ENCODE data around the gene LARP4B. TPM values are rescaled to one million over a fixed set of nuclear protein-coding genes. Genes with fewer than 3 reads are reported as not detected.

Gene LARP4B
- total and polyA plus RNA-seq, 2 donors (not counting 3 experiments of a cell fraction or from before 2014, with no cell fraction given): 27.4 to 101 TPM

GRCh38 chr10:898141-898540 lies 33.4 kb downstream of the LARP4B start:
- Histone ChIP-seq H3K9me3 (replicated peaks; ENCODE audit: control insufficient read depth, insufficient read depth, low read length) (no peaks in the 10 kb centered on the region), H3K36me3 (ENCODE audit: control insufficient read depth in 2 of 2, extremely low read depth in 1 of 2, insufficient read depth in 2 of 2, low read length in 2 of 2) (peaks cover 0 to 5% of the 10 kb centered on the region in 2 experiments), H3K9ac (replicated peaks; ENCODE audit: extremely low read depth, insufficient read depth, low read length) (no peak overlapping the region), H3K27me3 (ENCODE audit: control insufficient read depth in 2 of 2, insufficient read depth in 2 of 2, low read length in 2 of 2) (no peaks in the 10 kb centered on the region), H3K79me2 (ENCODE audit: control insufficient read depth, insufficient read depth, low read length) (peaks cover 92% of the 10 kb centered on the region), H3K4me2 (ENCODE audit: insufficient read depth, low read length) (no peak overlapping the region), H3K4me3 (replicated peaks in 1 of 3; ENCODE audit: insufficient read depth in 1 of 3, low read depth in 1 of 3, low read length in 3 of 3) (no peak overlapping the region), H2AFZ (ENCODE audit: low read depth, low read length) (no peak overlapping the region), H3K9me1 (replicated peaks; ENCODE audit: control insufficient read depth, extremely low read depth, insufficient read depth, low read length) (no peaks in the 10 kb centered on the region), H4K20me1 (replicated peaks; ENCODE audit: control insufficient read depth, extremely low read depth, insufficient read depth, low read length) (peaks cover 9% of the 10 kb centered on the region), H3K27ac (ENCODE audit: insufficient read depth, low read depth, low read length) (no peak overlapping the region), H3K4me1 (ENCODE audit: control insufficient read depth, extremely low read depth, insufficient read depth, low read length) (peaks cover 2% of the 10 kb centered on the region)
- dilution Hi-C loops (cut with MboI; ENCODE audit: extremely low pct_ligation_motif_present, low sequenced_read_pairs): no loop called here
- POLR2A ChIA-PET: no interaction called here
- intact Hi-C loops (cut with micrococcal nuclease): no loop called here
- FAIRE-seq: no peak
- CTCF ChIA-PET: no interaction called here
- no TSS peak for BruUV-seq (replicated peaks)
- no peak for TF ChIP-seq MYC (IDR thresholded peaks at IDR 0.05; ENCODE audit: low read depth, low read length)
- TF ChIP-seq EZH2 (IDR thresholded peaks at IDR 0.05; ENCODE audit: borderline replicate concordance, low read depth, low read length, severe bottlenecking): no peak
- no peak for TF ChIP-seq MAX (IDR thresholded peaks at IDR 0.05; ENCODE audit: insufficient read depth, insufficient read length)
- TF ChIP-seq POLR2A (IDR thresholded peaks at IDR 0.05; ENCODE audit: low read depth, low read length): no peak
- no peak for TF ChIP-seq FOS (IDR thresholded peaks at IDR 0.05; ENCODE audit: borderline replicate concordance, insufficient read depth, low read length)
- TF ChIP-seq GATA2 (IDR thresholded peaks at IDR 0.05; ENCODE audit: insufficient read depth, insufficient read length, low read depth, low read length): no peak
- TF ChIP-seq POLR2AphosphoS5 (IDR thresholded peaks at IDR 0.05; ENCODE audit: insufficient read depth, low read depth, low read length): no peak
- TF ChIP-seq JUN (IDR thresholded peaks at IDR 0.05; ENCODE audit: borderline replicate concordance, insufficient read depth, insufficient read length, low read depth): no peak
- TF ChIP-seq, protein P1, sequence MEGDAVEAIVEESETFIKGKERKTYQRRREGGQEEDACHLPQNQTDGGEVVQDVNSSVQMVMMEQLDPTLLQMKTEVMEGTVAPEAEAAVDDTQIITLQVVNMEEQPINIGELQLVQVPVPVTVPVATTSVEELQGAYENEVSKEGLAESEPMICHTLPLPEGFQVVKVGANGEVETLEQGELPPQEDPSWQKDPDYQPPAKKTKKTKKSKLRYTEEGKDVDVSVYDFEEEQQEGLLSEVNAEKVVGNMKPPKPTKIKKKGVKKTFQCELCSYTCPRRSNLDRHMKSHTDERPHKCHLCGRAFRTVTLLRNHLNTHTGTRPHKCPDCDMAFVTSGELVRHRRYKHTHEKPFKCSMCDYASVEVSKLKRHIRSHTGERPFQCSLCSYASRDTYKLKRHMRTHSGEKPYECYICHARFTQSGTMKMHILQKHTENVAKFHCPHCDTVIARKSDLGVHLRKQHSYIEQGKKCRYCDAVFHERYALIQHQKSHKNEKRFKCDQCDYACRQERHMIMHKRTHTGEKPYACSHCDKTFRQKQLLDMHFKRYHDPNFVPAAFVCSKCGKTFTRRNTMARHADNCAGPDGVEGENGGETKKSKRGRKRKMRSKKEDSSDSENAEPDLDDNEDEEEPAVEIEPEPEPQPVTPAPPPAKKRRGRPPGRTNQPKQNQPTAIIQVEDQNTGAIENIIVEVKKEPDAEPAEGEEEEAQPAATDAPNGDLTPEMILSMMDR (IDR thresholded peaks at IDR 0.05; ENCODE audit: extremely low read depth in 1 of 2, insufficient read depth in 1 of 2, low read depth in 1 of 2, low read length in 2 of 2): no peak
- no peak for DNase-seq (ENCODE audit: low read depth, low spot score)

Data from endothelial cell of umbilical vein (primary cell).